Activated naive CD4-positive, alpha-beta T cell treated with anti-CD3 and anti-CD28 coated beads, Interleukin-2, amount 10 ng/mL, durations not matched to agents 7 days and 5 days (primary cell): ENCODE results near the gene KAZN.

Experiments
- CTCF ChIA-PET: fragments of 350-600 bp; sonication (Branson Sonifier 250); formaldehyde crosslinking; loops from one replicate; lab custom pipeline; 2021; ENCODE audit warnings: antibody characterized with exemption; lab: Charles Lee
- DNase-seq: peaks from one replicate; pipeline ENCODE4 v3.0.0-alpha.2; 2020
- H3K27ac Mint-ChIP-seq: one replicate; pipeline ENCODE4 v1.8.0; 2021; ENCODE audit warnings: mild to moderate bottlenecking, moderate library complexity, mixed read lengths
- H3K27me3 Mint-ChIP-seq: one replicate; pipeline ENCODE4 v1.8.0; 2021; ENCODE audit warnings: mild to moderate bottlenecking, mixed read lengths
- H3K36me3 Mint-ChIP-seq: one replicate; pipeline ENCODE4 v1.8.0; 2021; ENCODE audit warnings: mixed read lengths
- H3K4me1 Mint-ChIP-seq: one replicate; pipeline ENCODE4 v1.8.0; 2021; ENCODE audit warnings: mixed read lengths
- H3K4me3 Mint-ChIP-seq: one replicate; pipeline ENCODE4 v1.8.0; 2021; ENCODE audit warnings: mild to moderate bottlenecking, moderate library complexity, mixed read lengths
- H3K9me3 Mint-ChIP-seq: one replicate; pipeline ENCODE4 v1.8.0; 2021; ENCODE audit warnings: mixed read lengths

KAZN gene

GRCh38 chr1:14742181-14742980 lies 143.9 kb downstream of the KAZN start:
- no peak overlapping the region for H3K27ac Mint-ChIP-seq
- H3K4me3 Mint-ChIP-seq: no peak overlapping the region
- H3K36me3 Mint-ChIP-seq: no peaks in the 10 kb centered on the region
- CTCF ChIA-PET: no interaction called here
- H3K4me1 Mint-ChIP-seq: no peaks in the 10 kb centered on the region
- no peak for DNase-seq
- H3K27me3 Mint-ChIP-seq: peaks cover 36% of the 10 kb centered on the region
- no peaks in the 10 kb centered on the region for H3K9me3 Mint-ChIP-seq

GRCh38 chr1:14743368-14743767 lies 144.9 kb downstream of the KAZN start:
- Mint-ChIP-seq H3K9me3 (no peaks in the 10 kb centered on the region), H3K27me3 (peaks cover 30% of the 10 kb centered on the region), H3K36me3 (no peaks in the 10 kb centered on the region), H3K4me3 (no peak overlapping the region), H3K27ac (no peak overlapping the region), H3K4me1 (no peaks in the 10 kb centered on the region)
- CTCF ChIA-PET: no interaction called here
- no peak for DNase-seq

- no peak for DNase-seq
- H3K4me3 Mint-ChIP-seq: no peak overlapping the region
- no peaks in the 10 kb centered on the region for H3K4me1 Mint-ChIP-seq
- peaks cover 20% of the 10 kb centered on the region for H3K27me3 Mint-ChIP-seq
- no peaks in the 10 kb centered on the region for H3K9me3 Mint-ChIP-seq
- CTCF ChIA-PET: no interaction called here
- no peaks in the 10 kb centered on the region for H3K36me3 Mint-ChIP-seq
- no peak overlapping the region for H3K27ac Mint-ChIP-seq
Observed at GRCh38 chr1:14745001-14745720, 146.7 kb downstream of the KAZN start.

- CTCF ChIA-PET: no interaction called here
- no peak overlapping the region for H3K4me3 Mint-ChIP-seq
- no peak overlapping the region for H3K27ac Mint-ChIP-seq
- no peaks in the 10 kb centered on the region for H3K9me3 Mint-ChIP-seq
- no peaks in the 10 kb centered on the region for H3K36me3 Mint-ChIP-seq
- no peaks in the 10 kb centered on the region for H3K4me1 Mint-ChIP-seq
- no peak for DNase-seq
- H3K27me3 Mint-ChIP-seq: peaks cover 13% of the 10 kb centered on the region
Observed at GRCh38 chr1:14745789-14746188, 147.3 kb downstream of the KAZN start.

- no peaks in the 10 kb centered on the region for H3K36me3 Mint-ChIP-seq
- CTCF ChIA-PET: no interaction called here
- H3K9me3 Mint-ChIP-seq: no peaks in the 10 kb centered on the region
- no peaks in the 10 kb centered on the region for H3K4me1 Mint-ChIP-seq
- no peak overlapping the region for H3K4me3 Mint-ChIP-seq
- H3K27me3 Mint-ChIP-seq: peaks cover 8% of the 10 kb centered on the region
- H3K27ac Mint-ChIP-seq: no peak overlapping the region
- no peak for DNase-seq
Observed at GRCh38 chr1:14746393-14746792, 147.9 kb downstream of the KAZN start.

GRCh38 chr1:14748151-14748550 lies 149.7 kb downstream of the KAZN start:
- CTCF ChIA-PET: interaction anchor here (1.2 kb wide), 1 partner anchor 16 kb away, joined by 3 read pairs; no protein-coding TSS in a partner anchor
- no peaks in the 10 kb centered on the region for H3K9me3 Mint-ChIP-seq
- H3K4me1 Mint-ChIP-seq: no peaks in the 10 kb centered on the region
- DNase-seq: no peak
- H3K27ac Mint-ChIP-seq: no peak overlapping the region
- no peaks in the 10 kb centered on the region for H3K27me3 Mint-ChIP-seq
- no peaks in the 10 kb centered on the region for H3K36me3 Mint-ChIP-seq
- no peak overlapping the region for H3K4me3 Mint-ChIP-seq

GRCh38 chr1:14748977-14749376 lies 150.5 kb downstream of the KAZN start:
- no peaks in the 10 kb centered on the region for H3K9me3 Mint-ChIP-seq
- CTCF ChIA-PET: no interaction called here
- no peak for DNase-seq
- no peaks in the 10 kb centered on the region for H3K4me1 Mint-ChIP-seq
- no peaks in the 10 kb centered on the region for H3K27me3 Mint-ChIP-seq
- no peaks in the 10 kb centered on the region for H3K36me3 Mint-ChIP-seq
- no peak overlapping the region for H3K4me3 Mint-ChIP-seq
- no peak overlapping the region for H3K27ac Mint-ChIP-seq

GRCh38 chr1:14750490-14750889 lies 152.0 kb downstream of the KAZN start:
- no peak overlapping the region for H3K4me3 Mint-ChIP-seq
- H3K27me3 Mint-ChIP-seq: no peaks in the 10 kb centered on the region
- CTCF ChIA-PET: no interaction called here
- no peaks in the 10 kb centered on the region for H3K4me1 Mint-ChIP-seq
- no peaks in the 10 kb centered on the region for H3K9me3 Mint-ChIP-seq
- no peaks in the 10 kb centered on the region for H3K36me3 Mint-ChIP-seq
- H3K27ac Mint-ChIP-seq: no peak overlapping the region
- DNase-seq: no peak

GRCh38 chr1:14755518-14756252 lies 157.2 kb downstream of the KAZN start:
- Mint-ChIP-seq H3K36me3 (no peaks in the 10 kb centered on the region), H3K27ac (no peak overlapping the region), H3K4me1 (no peaks in the 10 kb centered on the region), H3K4me3 (no peak overlapping the region), H3K27me3 (no peaks in the 10 kb centered on the region), H3K9me3 (no peaks in the 10 kb centered on the region)
- CTCF ChIA-PET: no interaction called here
- no peak for DNase-seq

GRCh38 chr1:14756589-14757285 lies 158.3 kb downstream of the KAZN start:
- H3K9me3 Mint-ChIP-seq: no peaks in the 10 kb centered on the region
- no peak for DNase-seq

GRCh38 chr1:14757286-14757625 lies 158.8 kb downstream of the KAZN start:
- CTCF ChIA-PET: no interaction called here
- Mint-ChIP-seq H3K27ac (no peak overlapping the region), H3K9me3 (no peaks in the 10 kb centered on the region), H3K36me3 (no peaks in the 10 kb centered on the region), H3K4me1 (no peaks in the 10 kb centered on the region), H3K27me3 (peaks cover 13% of the 10 kb centered on the region), H3K4me3 (no peak overlapping the region)
- DNase-seq: no peak

More at GRCh38 chr1:14756589-14757285, 158.3 kb downstream of the KAZN start:
- H3K27ac Mint-ChIP-seq: no peak overlapping the region
- no peak overlapping the region for H3K4me3 Mint-ChIP-seq
- H3K36me3 Mint-ChIP-seq: no peaks in the 10 kb centered on the region
- no peaks in the 10 kb centered on the region for H3K4me1 Mint-ChIP-seq
- CTCF ChIA-PET: no interaction called here
- H3K27me3 Mint-ChIP-seq: peaks cover 8% of the 10 kb centered on the region

GRCh38 chr1:14759042-14759818 lies 160.7 kb downstream of the KAZN start:
- peaks cover 13% of the 10 kb centered on the region for H3K27me3 Mint-ChIP-seq
- no peaks in the 10 kb centered on the region for H3K9me3 Mint-ChIP-seq
- H3K27ac Mint-ChIP-seq: no peak overlapping the region
- H3K4me1 Mint-ChIP-seq: no peaks in the 10 kb centered on the region
- H3K36me3 Mint-ChIP-seq: no peaks in the 10 kb centered on the region
- CTCF ChIA-PET: no interaction called here
- H3K4me3 Mint-ChIP-seq: no peak overlapping the region
- DNase-seq: no peak

- Mint-ChIP-seq H3K36me3 (no peaks in the 10 kb centered on the region), H3K9me3 (no peaks in the 10 kb centered on the region), H3K27ac (no peak overlapping the region), H3K4me3 (no peak overlapping the region), H3K4me1 (no peaks in the 10 kb centered on the region), H3K27me3 (peaks cover 13% of the 10 kb centered on the region)
- no peak for DNase-seq
- CTCF ChIA-PET: no interaction called here
Observed at GRCh38 chr1:14759843-14760242, 161.4 kb downstream of the KAZN start.
